GM21360 (cell line): ENCODE data around the gene KPNA1.

Experiments
- ATAC-seq: cut with Tn5 transposase; IDR thresholded peaks from one replicate; pipeline ENCODE4 v1.9.1; 2021; ENCODE audit warnings: mild to moderate bottlenecking, moderate library complexity; ENCODE audit not compliant: unreplicated experiment

Gene KPNA1

DNA sequence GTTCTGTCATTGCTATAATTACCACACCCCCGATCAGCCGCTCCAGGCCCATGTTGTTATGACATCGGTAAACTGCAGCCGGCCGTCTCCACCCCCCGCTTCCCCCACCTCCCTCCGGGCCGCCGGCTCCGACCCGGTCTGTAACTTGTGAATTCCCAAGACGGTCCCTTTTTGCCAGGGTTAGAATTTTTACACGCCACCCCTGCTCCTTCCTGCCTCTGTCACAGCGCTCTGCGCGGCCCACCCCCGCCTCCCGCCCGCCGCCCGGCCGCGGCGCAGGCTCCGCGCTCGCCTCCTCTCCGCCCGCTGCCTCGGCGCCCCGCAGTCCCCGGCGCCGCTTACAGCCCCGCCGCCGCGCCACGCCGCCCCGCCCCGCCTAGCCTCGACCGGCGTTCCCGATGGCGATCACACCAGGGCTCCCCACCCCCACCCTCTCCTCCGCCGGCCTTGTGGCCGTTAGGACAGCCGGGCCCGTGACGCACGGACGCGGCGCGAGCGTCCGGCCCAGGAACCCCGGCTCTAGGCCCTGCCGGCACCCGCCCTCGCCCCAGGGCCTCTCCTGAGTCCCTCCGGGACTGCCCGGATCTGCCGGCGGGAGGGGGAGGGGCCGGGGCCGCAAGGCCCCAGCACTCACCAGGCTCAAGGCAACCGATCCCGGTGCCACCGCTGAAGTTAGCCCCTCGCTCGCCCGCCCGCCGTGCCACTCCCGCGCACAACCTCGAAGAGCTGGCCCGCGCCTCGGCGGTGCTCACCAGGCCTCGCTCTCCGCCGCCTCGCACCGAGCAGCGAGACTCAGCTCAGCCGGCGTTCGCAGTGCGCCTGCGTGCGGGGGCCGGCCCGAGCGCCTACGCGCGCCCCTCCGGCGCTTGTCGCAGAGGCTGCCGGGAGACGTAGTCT, at the start of gene KPNA1:
Gene KPNA1 (minus strand): TSS at position 817 of the 897 bp plus-strand sequence. CDS start 18,374 bp downstream, outside the sequence.
- ATAC-seq: peak; percentile 75

GRCh38 chr3:122564155-122564912, 49.6 kb upstream of the KPNA1 start, which contains the start of the genes DTX3L and PARP9:
Gene DTX3L, plus strand, starts transcription at chr3:122564338. Its CDS starts 89 bp downstream, at chr3:122564427.
Gene PARP9, minus strand, starts transcription at chr3:122564300. Its CDS starts 4,680 bp downstream, at chr3:122559620.
- peak; percentile 65 for ATAC-seq

DNA sequence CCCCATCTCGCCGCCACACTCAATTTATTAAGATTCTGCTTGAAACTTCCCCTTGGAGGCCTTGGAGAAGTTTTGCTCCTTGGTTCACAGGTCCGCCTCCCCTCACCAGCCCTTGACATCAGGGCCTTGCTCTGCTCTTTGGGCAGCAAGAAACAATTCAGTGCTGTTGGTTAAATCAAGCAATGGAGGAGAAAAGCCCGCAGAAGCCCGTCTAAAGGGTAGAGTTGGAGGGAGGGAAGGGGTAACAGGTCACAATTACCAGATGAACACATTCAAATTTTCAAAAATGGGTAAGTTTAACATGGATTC, 48.9 kb upstream of the KPNA1 start:
- ATAC-seq: no peak

DNA sequence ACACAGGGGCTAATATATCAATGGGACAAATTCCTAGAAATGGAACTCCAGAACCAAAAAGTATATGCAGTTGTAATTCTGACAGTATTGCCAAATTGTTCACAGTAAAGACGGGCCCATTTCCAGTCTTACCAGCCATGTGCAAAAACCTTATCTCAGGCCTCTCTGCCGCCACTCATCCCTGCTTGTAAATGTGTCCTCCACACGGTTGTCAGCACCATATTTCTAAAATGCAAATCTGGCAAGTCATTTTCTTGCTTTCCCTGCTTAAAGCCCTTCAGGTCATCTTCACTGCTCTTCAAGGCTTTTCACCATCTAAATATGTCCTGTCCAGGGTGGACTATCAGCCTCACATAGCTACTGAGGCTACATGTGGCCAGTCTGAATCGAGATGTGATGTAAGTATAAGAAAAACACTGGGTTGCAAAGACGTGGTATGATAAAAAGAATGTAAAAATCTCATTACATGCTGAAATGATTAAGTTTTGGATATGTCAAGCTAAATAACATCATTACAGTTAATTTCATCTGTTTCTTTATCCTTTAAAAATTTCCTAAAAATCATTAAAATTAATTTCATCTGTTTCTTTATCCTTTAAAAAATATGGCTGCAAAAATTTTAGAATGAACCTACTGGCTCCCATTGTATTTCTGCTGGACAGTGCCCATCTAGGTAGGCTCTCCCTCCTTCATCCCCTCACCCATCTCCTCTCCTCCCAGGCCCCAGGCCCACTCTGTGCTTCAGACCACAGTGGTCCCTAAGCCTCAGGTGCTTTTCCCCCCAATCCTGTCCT, 48.4 kb upstream of the KPNA1 start:
- ATAC-seq: no peak

- no peak for ATAC-seq
Measured at GRCh38 chr3:122560680-122561079, 45.9 kb upstream of the KPNA1 start.

- no peak for ATAC-seq
Measured at GRCh38 chr3:122559906-122560305, 45.2 kb upstream of the KPNA1 start.

- no peak for ATAC-seq
Measured at GRCh38 chr3:122558605-122559004, 43.9 kb upstream of the KPNA1 start.

GRCh38 chr3:122557356-122557755, 42.6 kb upstream of the KPNA1 start:
- no peak for ATAC-seq

- ATAC-seq: no peak
Measured at GRCh38 chr3:122555275-122556071, 40.7 kb upstream of the KPNA1 start.

- ATAC-seq: no peak
Measured at GRCh38 chr3:122553171-122553570, 38.4 kb upstream of the KPNA1 start.

DNA sequence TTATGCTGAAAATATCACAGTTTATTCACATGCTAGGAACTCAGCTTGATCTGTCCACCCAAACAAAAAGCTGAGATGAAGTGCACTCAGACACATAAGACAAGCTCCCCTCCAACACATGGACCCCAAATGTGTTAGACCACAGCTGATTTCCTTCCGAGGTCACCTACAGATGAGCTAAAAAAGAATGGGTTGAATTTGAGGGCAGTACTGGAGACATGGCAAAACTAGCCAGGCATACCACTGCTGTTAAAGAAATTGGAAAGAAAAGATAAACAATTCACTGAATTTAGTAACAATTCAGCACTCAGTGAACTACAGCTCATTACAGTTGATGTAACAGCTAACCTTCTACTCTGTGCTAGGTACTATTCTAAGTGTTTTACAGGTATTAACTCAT, 33.9 kb upstream of the KPNA1 start:
- no peak for ATAC-seq

DNA sequence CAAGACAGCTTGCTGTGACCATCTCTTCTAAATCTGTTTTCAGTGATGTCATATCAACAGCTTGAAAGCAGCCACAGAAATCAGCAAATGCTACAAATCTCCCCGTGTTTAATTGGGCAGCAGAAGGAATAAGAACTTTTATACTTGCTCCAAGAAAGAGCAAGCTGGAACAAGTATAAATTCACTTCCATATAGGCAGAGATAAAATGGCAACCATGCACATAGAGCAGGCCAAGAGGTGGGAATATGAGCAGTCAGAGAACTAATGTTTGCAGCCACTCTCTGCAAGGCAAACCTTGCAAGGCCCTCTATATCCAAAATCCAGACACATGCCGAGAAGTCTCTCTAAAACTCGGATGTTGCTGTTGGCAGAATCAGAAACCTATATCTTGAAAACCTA, 33.3 kb upstream of the KPNA1 start:
- no peak for ATAC-seq

DNA sequence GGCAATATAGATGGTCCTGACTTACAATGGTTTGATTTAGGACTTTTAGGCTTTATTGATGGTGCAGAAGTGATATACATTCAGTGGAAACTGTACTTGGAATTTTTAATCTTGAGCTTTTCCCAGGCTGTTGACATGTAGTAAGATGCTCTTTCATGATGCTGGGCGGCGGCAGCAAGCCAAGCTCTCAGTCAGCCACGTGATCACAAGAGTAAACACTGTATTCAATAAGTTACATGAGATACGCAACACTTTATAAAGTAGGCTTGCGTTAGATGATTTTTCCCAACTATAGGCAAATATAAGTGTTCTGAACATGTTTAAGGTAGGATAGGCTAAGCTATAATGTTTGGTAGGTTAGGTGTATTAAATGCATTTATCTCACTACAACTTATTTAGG, 31.4 kb upstream of the KPNA1 start:
- no peak for ATAC-seq

GRCh38 chr3:122538956-122539490, 24.3 kb upstream of the KPNA1 start:
- ATAC-seq: no peak

- no peak for ATAC-seq
Measured at GRCh38 chr3:122536632-122537001, 21.9 kb upstream of the KPNA1 start.

DNA sequence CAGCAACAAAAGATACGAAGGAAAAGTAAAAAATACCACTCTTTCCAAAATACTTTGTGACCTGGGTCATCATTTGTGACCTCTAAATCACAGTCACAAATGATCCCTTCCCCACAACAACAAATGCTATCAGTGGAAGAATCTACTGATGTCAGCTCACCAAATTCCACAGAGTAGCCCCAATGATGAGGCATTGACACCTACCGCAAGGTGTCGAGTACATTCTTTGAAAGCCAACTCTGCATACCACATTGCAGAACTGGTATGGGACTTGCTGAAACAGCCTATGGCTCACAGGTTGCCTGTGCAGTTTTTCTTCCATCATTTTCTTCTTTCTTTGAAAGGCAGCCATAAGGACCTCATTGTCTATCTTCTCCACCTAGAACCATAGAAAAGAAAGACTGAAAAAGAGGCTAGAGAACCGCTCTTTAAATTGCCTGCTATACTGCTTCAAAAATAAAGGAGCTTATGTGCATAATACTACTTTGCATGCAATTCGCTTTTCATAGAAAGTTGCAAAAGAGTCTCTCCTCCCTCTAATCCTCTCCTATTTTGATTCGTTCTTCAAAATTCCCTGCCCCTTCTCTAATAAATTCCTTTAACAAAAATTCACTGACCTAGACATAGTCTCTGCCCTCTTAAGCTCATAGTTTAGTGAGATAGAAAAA, 21.4 kb upstream of the KPNA1 start:
- ATAC-seq: no peak

DNA sequence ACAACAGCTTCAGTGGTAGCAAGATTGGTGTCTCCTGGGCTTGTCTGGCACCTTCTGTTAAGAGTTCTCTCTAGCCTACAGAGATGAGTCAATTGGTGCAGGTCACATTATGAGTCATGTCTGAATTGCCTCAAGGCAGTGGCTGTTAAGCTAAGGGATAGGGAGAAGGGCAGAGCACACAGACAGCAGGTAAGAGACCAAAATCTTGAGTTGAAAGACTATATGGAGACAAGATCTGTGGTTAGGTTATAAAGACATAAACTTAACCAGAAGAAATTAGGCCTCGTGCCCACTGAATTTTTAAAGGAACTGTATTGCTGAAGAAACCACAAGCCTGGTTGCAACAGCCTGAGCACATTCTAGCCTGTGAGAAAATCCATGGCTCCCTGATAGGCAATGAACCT, 19.2 kb upstream of the KPNA1 start:
- ATAC-seq: peak; percentile 100

GRCh38 chr3:122533480-122533879, 18.7 kb upstream of the KPNA1 start:
- no peak for ATAC-seq

- no peak for ATAC-seq
Measured at GRCh38 chr3:122530164-122530563, 15.4 kb upstream of the KPNA1 start.

DNA sequence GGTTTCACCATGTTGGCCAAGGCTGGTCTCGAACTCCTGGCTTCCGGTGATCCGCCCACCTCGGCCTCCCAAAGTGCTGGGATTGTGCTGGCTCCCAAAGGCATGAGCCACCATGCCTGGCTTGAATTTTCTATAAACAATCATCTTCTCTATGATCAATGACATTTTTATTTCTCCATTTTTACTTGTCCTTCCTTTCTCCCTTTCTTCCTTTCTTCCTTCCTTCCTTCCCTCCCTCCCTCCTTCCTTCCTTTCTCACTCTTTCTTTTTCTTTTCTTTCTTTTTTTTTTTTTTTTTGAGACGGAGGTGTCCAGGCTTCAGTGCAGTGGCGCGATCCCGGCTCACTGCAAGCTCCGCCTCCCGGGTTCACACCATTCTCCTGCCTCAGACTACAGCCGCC, 8.6 kb upstream of the KPNA1 start:
- no peak for ATAC-seq
